Activated naive CD4-positive, alpha-beta T cell treated with anti-CD3 and anti-CD28 coated beads, Interleukin-2, amount 50 U/mL, for 72 hours (primary cell): ENCODE data around the gene PKD2L1. TPM values are rescaled to one million over a fixed set of nuclear protein-coding genes. Genes with fewer than 3 reads are reported as not detected.
"Not testable (repeated sequence)": the region's sequence is repeated elsewhere in the genome, so short reads cannot be mapped to it uniquely, and the experiment has no call there.

Experiments
- ATAC-seq, 2 donors: fragments of 150-1000 bp; cut with Tn5 transposase; 2 replicates each; pipeline ENCODE4 v1.10.0; 2021; ENCODE audit warnings: mild to moderate bottlenecking in 2 of 2, moderate library complexity in 2 of 2
- DNase-seq, 2 donors: peaks; one replicate each; pipeline ENCODE4 v3.0.0; 2021 to 2022; ENCODE audit warnings: low spot score in 2 of 2
- H3K27ac Mint-ChIP-seq, 2 donors: one replicate each; pipeline ENCODE4 v1.8.0; 2022; ENCODE audit warnings: mild to moderate bottlenecking in 2 of 2, mixed read lengths in 2 of 2
- H3K36me3 Mint-ChIP-seq, 2 donors: one replicate each; pipeline ENCODE4 v1.8.0; 2022; ENCODE audit warnings: mixed read lengths in 2 of 2
- H3K9me3 Mint-ChIP-seq, 2 donors: one replicate each; pipeline ENCODE4 v1.8.0; 2022; ENCODE audit warnings: mixed read lengths in 2 of 2
- total RNA-seq, 2 donors: library from RNA; stranded (reverse); gene quantifications; one replicate each; pipeline ENCODE4 v1.2.3, GENCODE V29; 2022

The PKD2L1 gene
- under 1 TPM in 1 of 2 donors, not detected in 1; 0.10 TPM for total RNA-seq

- no peaks in the 10 kb centered on the region for H3K36me3 Mint-ChIP-seq
Measured at GRCh38 chr10:100330079-100330478, at the start of gene PKD2L1. Gene PKD2L1 (minus strand): TSS chr10:100330228. CDS start chr10:100330103, 125 bp downstream.

GRCh38 chr10:100377830-100378229 is 47.8 kb upstream of the PKD2L1 start:
- Mint-ChIP-seq H3K27ac (peak overlapping the region in 1 of 2 donors; percentile 51), H3K36me3 (peaks cover 19% of the 10 kb centered on the region in 2 donors), H3K9me3 (no peaks in the 10 kb centered on the region)
- ATAC-seq (no peak), DNase-seq (no peak)

More at GRCh38 chr10:100330079-100330478, at the start of gene PKD2L1:
- no peak within 1 kb of the TSS for H3K27ac Mint-ChIP-seq
- H3K9me3 Mint-ChIP-seq = no peaks in the 10 kb centered on the region
- DNase-seq (no peak), ATAC-seq (no peak)

GRCh38 chr10:100376656-100377055 is 46.6 kb upstream of the PKD2L1 start:
- not testable (repeated sequence) for DNase-seq, H3K36me3 Mint-ChIP-seq, ATAC-seq, H3K9me3 Mint-ChIP-seq, H3K27ac Mint-ChIP-seq

- H3K27ac Mint-ChIP-seq = peak overlapping the region in 1 of 2 donors; percentile 84
- not testable (repeated sequence) for ATAC-seq, DNase-seq
Measured at GRCh38 chr10:100374677-100375353, 44.8 kb upstream of the PKD2L1 start.

GRCh38 chr10:100374200-100374655 is 44.2 kb upstream of the PKD2L1 start:
- no peak overlapping the region for H3K27ac Mint-ChIP-seq
- ATAC-seq (no peak), DNase-seq (no peak)
- H3K9me3 Mint-ChIP-seq = no peaks in the 10 kb centered on the region
- no peaks in the 10 kb centered on the region for H3K36me3 Mint-ChIP-seq

More at GRCh38 chr10:100374677-100375353, 44.8 kb upstream of the PKD2L1 start:
- H3K9me3 Mint-ChIP-seq, H3K36me3 Mint-ChIP-seq: not testable (repeated sequence)

- no peaks in the 10 kb centered on the region for H3K36me3 Mint-ChIP-seq
- no peaks in the 10 kb centered on the region for H3K9me3 Mint-ChIP-seq
- DNase-seq (peak; percentile 86 to 94), ATAC-seq (peak; percentile 84 to 85)
- H3K27ac Mint-ChIP-seq = no peak overlapping the region
Measured at GRCh38 chr10:100373298-100374199, 43.5 kb upstream of the PKD2L1 start.

GRCh38 chr10:100372415-100373297 is 42.6 kb upstream of the PKD2L1 start:
- H3K9me3 Mint-ChIP-seq = no peaks in the 10 kb centered on the region
- no peak overlapping the region for H3K27ac Mint-ChIP-seq
- no peaks in the 10 kb centered on the region for H3K36me3 Mint-ChIP-seq
- DNase-seq = no peak
- ATAC-seq = no peak

- DNase-seq = no peak
- Mint-ChIP-seq H3K36me3 (no peaks in the 10 kb centered on the region), H3K27ac (peak overlapping the region in 1 of 2 donors; percentile 98), H3K9me3 (no peaks in the 10 kb centered on the region)
- no peak for ATAC-seq
Measured at GRCh38 chr10:100371482-100372027, 41.5 kb upstream of the PKD2L1 start.

- ATAC-seq (peak; percentile 62 to 66), DNase-seq (peak; percentile 55 to 82)
- Mint-ChIP-seq H3K27ac (peak overlapping the region in 1 of 2 donors; percentile 98), H3K36me3 (no peaks in the 10 kb centered on the region), H3K9me3 (no peaks in the 10 kb centered on the region)
Measured at GRCh38 chr10:100370714-100371481, 40.9 kb upstream of the PKD2L1 start.

GRCh38 chr10:100368721-100369120 is 38.7 kb upstream of the PKD2L1 start:
- no peak for ATAC-seq
- Mint-ChIP-seq H3K27ac (no peak overlapping the region), H3K36me3 (no peaks in the 10 kb centered on the region), H3K9me3 (no peaks in the 10 kb centered on the region)
- DNase-seq = no peak

GRCh38 chr10:100364735-100365391 is 34.8 kb upstream of the PKD2L1 start:
- Mint-ChIP-seq H3K36me3 (peaks cover 27 to 33% of the 10 kb centered on the region in 2 donors), H3K9me3 (no peaks in the 10 kb centered on the region), H3K27ac (no peak overlapping the region)
- ATAC-seq (no peak), DNase-seq (no peak)

- no peak for DNase-seq
- peak overlapping the region in 1 of 2 donors; percentile 85 for H3K27ac Mint-ChIP-seq
- no peak for ATAC-seq
- peaks cover 33 to 40% of the 10 kb centered on the region in 2 donors for H3K36me3 Mint-ChIP-seq
- no peaks in the 10 kb centered on the region for H3K9me3 Mint-ChIP-seq
Measured at GRCh38 chr10:100364175-100364574, 34.1 kb upstream of the PKD2L1 start.

- ATAC-seq (no peak), DNase-seq (no peak)
- H3K9me3 Mint-ChIP-seq = no peaks in the 10 kb centered on the region
- peaks cover 38 to 46% of the 10 kb centered on the region in 2 donors for H3K36me3 Mint-ChIP-seq
- H3K27ac Mint-ChIP-seq = peak overlapping the region; percentile 4 to 27
Measured at GRCh38 chr10:100362570-100363496, 32.8 kb upstream of the PKD2L1 start.

- no peaks in the 10 kb centered on the region for H3K9me3 Mint-ChIP-seq
- no peak overlapping the region for H3K27ac Mint-ChIP-seq
- ATAC-seq (no peak), DNase-seq (no peak)
- peaks cover 51 to 65% of the 10 kb centered on the region in 2 donors for H3K36me3 Mint-ChIP-seq
Measured at GRCh38 chr10:100360234-100360633, 30.2 kb upstream of the PKD2L1 start.
